ENCODE measurements around the gene SMIM41. TPM values are rescaled to one million over a fixed set of nuclear protein-coding genes. Genes with fewer than 3 reads are reported as not detected.
A peak's percentile ranks its signal among the peaks of the same experiment; 100 is the strongest.

Gene SMIM41
- total and polyA plus RNA-seq, 2 donors (not counting 1 experiment from before 2014, with no cell fraction given) = 2.0 to 4.8 TPM

DNA sequence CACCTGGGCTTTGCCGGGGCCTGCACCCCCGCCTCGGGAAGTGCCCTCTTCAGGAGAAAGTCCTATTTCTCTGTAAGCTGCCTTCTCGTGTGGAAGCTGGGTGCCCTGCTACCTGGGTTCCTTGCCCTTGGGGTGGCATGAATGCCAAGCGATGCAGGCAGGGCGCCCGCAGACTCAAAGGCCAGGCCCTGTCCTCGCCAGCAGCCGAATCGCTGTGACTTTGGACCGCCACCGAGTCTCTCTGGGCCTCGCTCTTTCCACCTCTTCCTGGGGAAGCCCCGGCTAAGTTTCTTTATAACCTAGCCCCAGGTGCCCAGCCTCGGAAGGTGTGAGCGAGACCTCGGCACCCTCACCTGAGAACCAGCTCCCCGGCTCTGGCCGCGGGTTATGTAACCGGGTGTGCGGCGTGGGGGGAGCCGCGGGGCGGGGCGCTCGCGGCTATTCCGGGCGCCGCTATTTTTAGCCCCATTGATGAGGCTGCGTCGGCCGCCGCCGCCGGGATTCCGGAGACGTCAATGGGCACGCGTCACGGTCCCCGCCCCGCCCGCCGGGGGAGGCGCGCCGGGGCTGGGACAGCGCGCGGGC is 42.8 kb upstream of the SMIM41 start:
- Histone ChIP-seq H3K4me2 (ENCODE audit: extremely low read depth, insufficient read depth, low read length) (peak overlapping the region; percentile 28), H3K27ac (ENCODE audit: insufficient read depth, low read length) (peak overlapping the region; percentile 74), H3K4me1 (ENCODE audit: control insufficient read depth, extremely low read depth, insufficient read depth, low read length) (peaks cover 13% of the 10 kb centered on the region), H2AFZ (ENCODE audit: low read length) (no peak overlapping the region), H3K9ac (ENCODE audit: insufficient read depth, low read length) (peak overlapping the region; percentile 73), H3K4me3 (replicated peaks in 1 of 4; ENCODE audit: control extremely low read depth in 1 of 4, insufficient read depth in 1 of 4, low read depth in 3 of 4, low read length in 4 of 4) (peak overlapping the region in 3 of 4 experiments; percentile 22 to 42 (median 22)), H3K27me3 (ENCODE audit: control insufficient read depth, insufficient read depth, low read length) (no peaks in the 10 kb centered on the region), H3K79me2 (ENCODE audit: control insufficient read depth, insufficient read depth, low read length) (no peaks in the 10 kb centered on the region), H3K9me3 (ENCODE audit: control insufficient read depth, insufficient read depth, low read depth, low read length) (no peaks in the 10 kb centered on the region), H4K20me1 (ENCODE audit: control insufficient read depth, extremely low read depth, insufficient read depth, low read length) (no peaks in the 10 kb centered on the region), H3K36me3 (ENCODE audit: control insufficient read depth, insufficient read depth, low read length) (no peaks in the 10 kb centered on the region)
- TF ChIP-seq, protein P1, sequence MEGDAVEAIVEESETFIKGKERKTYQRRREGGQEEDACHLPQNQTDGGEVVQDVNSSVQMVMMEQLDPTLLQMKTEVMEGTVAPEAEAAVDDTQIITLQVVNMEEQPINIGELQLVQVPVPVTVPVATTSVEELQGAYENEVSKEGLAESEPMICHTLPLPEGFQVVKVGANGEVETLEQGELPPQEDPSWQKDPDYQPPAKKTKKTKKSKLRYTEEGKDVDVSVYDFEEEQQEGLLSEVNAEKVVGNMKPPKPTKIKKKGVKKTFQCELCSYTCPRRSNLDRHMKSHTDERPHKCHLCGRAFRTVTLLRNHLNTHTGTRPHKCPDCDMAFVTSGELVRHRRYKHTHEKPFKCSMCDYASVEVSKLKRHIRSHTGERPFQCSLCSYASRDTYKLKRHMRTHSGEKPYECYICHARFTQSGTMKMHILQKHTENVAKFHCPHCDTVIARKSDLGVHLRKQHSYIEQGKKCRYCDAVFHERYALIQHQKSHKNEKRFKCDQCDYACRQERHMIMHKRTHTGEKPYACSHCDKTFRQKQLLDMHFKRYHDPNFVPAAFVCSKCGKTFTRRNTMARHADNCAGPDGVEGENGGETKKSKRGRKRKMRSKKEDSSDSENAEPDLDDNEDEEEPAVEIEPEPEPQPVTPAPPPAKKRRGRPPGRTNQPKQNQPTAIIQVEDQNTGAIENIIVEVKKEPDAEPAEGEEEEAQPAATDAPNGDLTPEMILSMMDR (conservative IDR thresholded peaks at IDR 0.05 in 1 of 2, IDR thresholded peaks at IDR 0.05 in 1 of 2; ENCODE audit: low read depth in 1 of 2, low read length in 2 of 2) = no peak
- TF ChIP-seq EZH2 (IDR thresholded peaks at IDR 0.05; ENCODE audit: low read length, missing control alignments) = no peak
- peak; percentile 70 to 77 for DNase-seq (ENCODE audit: low read depth in 2 of 2)

DNA sequence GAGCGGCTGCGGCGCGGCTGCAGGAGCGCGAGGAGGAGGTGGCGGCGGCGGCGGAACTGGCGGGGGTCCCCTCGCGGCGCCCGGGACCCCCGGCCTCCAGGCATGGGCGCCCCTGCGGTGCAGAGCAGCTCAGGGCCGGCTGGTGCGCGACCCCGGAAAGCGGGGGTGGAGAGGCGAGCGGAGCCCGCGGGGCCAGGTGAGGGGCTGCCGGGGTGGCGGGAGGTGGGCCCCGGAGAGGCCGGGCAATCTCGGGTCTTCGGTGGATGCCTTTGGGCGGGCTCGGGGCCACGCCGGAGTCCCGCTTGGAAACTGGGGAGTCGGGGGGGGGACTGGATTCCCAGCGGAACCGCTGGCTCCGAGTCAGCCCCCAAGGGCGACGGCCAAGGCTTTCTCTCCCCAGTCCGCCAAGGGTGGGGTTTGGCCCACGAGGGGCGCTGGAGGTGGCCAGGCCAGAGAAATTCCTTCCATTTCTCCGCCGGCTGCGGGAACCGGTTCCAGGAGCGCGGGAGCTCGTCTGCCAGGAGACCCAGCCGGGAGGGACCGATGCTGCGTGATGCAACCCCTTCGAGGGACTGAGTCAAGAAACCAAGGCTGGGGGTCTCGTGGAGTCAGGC is 42.1 kb upstream of the SMIM41 start:
- H3K4me1 ChIP-seq (ENCODE audit: control insufficient read depth, extremely low read depth, insufficient read depth, low read length) = peaks cover 9% of the 10 kb centered on the region
- H3K27me3 ChIP-seq (ENCODE audit: control insufficient read depth, insufficient read depth, low read length) = no peaks in the 10 kb centered on the region
- H3K9ac ChIP-seq (ENCODE audit: insufficient read depth, low read length) = peak overlapping the region; percentile 97
- no peaks in the 10 kb centered on the region for H4K20me1 ChIP-seq (ENCODE audit: control insufficient read depth, extremely low read depth, insufficient read depth, low read length)
- TF ChIP-seq, protein P1 (conservative IDR thresholded peaks at IDR 0.05 in 1 of 2, IDR thresholded peaks at IDR 0.05 in 1 of 2; ENCODE audit: low read depth in 1 of 2, low read length in 2 of 2) = no peak
- TF ChIP-seq EZH2 (IDR thresholded peaks at IDR 0.05; ENCODE audit: low read length, missing control alignments) = no peak
- no peaks in the 10 kb centered on the region for H3K79me2 ChIP-seq (ENCODE audit: control insufficient read depth, insufficient read depth, low read length)
- peak overlapping the region; percentile 85 for H3K27ac ChIP-seq (ENCODE audit: insufficient read depth, low read length)
- peak; percentile 39 to 60 for DNase-seq (ENCODE audit: low read depth in 2 of 2)
- H3K36me3 ChIP-seq (ENCODE audit: control insufficient read depth, insufficient read depth, low read length) = no peaks in the 10 kb centered on the region
- H3K4me3 ChIP-seq (replicated peaks in 1 of 4; ENCODE audit: control extremely low read depth in 1 of 4, insufficient read depth in 1 of 4, low read depth in 3 of 4, low read length in 4 of 4) = peak overlapping the region; percentile 43 to 66 (median 58)
- peak overlapping the region; percentile 78 for H3K4me2 ChIP-seq (ENCODE audit: extremely low read depth, insufficient read depth, low read length)
- H2AFZ ChIP-seq (ENCODE audit: low read length) = no peak overlapping the region
- no peaks in the 10 kb centered on the region for H3K9me3 ChIP-seq (ENCODE audit: control insufficient read depth, insufficient read depth, low read depth, low read length)

DNA sequence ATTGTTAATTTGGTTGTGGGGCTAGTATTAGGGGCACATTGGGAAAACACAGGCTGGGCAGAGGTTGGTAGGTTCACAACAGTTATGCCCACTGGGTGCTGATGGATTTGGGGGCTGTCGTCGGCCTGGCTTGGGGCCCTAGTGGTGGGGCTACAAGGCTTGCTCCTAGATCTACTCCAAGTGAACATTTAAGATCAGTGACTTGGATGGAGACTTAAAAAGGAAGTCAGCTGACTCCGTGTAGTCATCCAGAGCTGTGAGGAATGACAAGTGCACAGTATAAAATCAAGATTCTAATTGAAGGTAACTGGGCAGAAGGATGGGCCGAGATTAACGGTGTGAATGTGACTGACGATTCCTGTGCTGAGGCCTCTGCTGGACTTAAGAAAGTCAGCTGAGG is 41.1 kb upstream of the SMIM41 start:
- no peak for DNase-seq (ENCODE audit: low read depth in 2 of 2)
- TF ChIP-seq, protein P1 (conservative IDR thresholded peaks at IDR 0.05 in 1 of 2, IDR thresholded peaks at IDR 0.05 in 1 of 2; ENCODE audit: low read depth in 1 of 2, low read length in 2 of 2) = no peak
- TF ChIP-seq EZH2 (IDR thresholded peaks at IDR 0.05; ENCODE audit: low read length, missing control alignments) = no peak
- no peaks in the 10 kb centered on the region for H3K36me3 ChIP-seq (ENCODE audit: control insufficient read depth, insufficient read depth, low read length)
- H3K9me3 ChIP-seq (ENCODE audit: control insufficient read depth, insufficient read depth, low read depth, low read length) = no peaks in the 10 kb centered on the region
- peak overlapping the region in 2 of 4 experiments; percentile 7 to 27 for H3K4me3 ChIP-seq (replicated peaks in 1 of 4; ENCODE audit: control extremely low read depth in 1 of 4, insufficient read depth in 1 of 4, low read depth in 3 of 4, low read length in 4 of 4)
- H3K9ac ChIP-seq (ENCODE audit: insufficient read depth, low read length) = peak overlapping the region; percentile 30
- H3K4me2 ChIP-seq (ENCODE audit: extremely low read depth, insufficient read depth, low read length) = peak overlapping the region; percentile 50
- H3K4me1 ChIP-seq (ENCODE audit: control insufficient read depth, extremely low read depth, insufficient read depth, low read length) = peaks cover 8% of the 10 kb centered on the region
- no peaks in the 10 kb centered on the region for H3K79me2 ChIP-seq (ENCODE audit: control insufficient read depth, insufficient read depth, low read length)
- H4K20me1 ChIP-seq (ENCODE audit: control insufficient read depth, extremely low read depth, insufficient read depth, low read length) = no peaks in the 10 kb centered on the region
- H3K27me3 ChIP-seq (ENCODE audit: control insufficient read depth, insufficient read depth, low read length) = no peaks in the 10 kb centered on the region
- no peak overlapping the region for H2AFZ ChIP-seq (ENCODE audit: low read length)
- peak overlapping the region; percentile 56 for H3K27ac ChIP-seq (ENCODE audit: insufficient read depth, low read length)
